SK-N-SH (cell line): Measurements from ENCODE around the gene GAST. TPM values are rescaled to one million over a fixed set of nuclear protein-coding genes. Genes with fewer than 3 reads are reported as not detected.

Source experiments
- CTCF ChIA-PET: fragments of 300-600, 350-600 bp; formaldehyde crosslinking; extraction: SDS; loops from one replicate; lab custom pipeline; 2021; lab: Yijun Ruan, JAX
- POLR2A ChIA-PET: fragments of 350-600 bp; sonication (Branson Sonifier 250); formaldehyde crosslinking; extraction: SDS; loops from one replicate; lab custom pipeline; 2020; ENCODE audit warnings: antibody characterized with exemption, inconsistent platforms; lab: Yijun Ruan, JAX
- DNase-seq: peaks from one replicate; pipeline ENCODE4 v3.0.0; 2012
- H2AFZ ChIP-seq: fragments of 200-600 bp; sonication (generic); 2 replicates; pipeline ENCODE4 v1.8.1; 2016; ENCODE audit warnings: antibody characterized with exemption, mild to moderate bottlenecking, low read depth
- H3F3A ChIP-seq: fragments of 200-600 bp; sonication (generic); replicated peaks from 2 replicates; pipeline ENCODE3; 2016; ENCODE audit warnings: antibody characterized with exemption, mild to moderate bottlenecking; ENCODE audit not compliant: insufficient read depth
- H3K27ac ChIP-seq, 2 experiments: fragments of 200-500 bp in 1 of 2; fragments of 200-600 bp in 1 of 2; sonication (Bioruptor generic) in 1 of 2; sonication (generic), shearing (Covaris generic) in 1 of 2; 2 replicates each; pipeline versions ENCODE4 v1.5.1 to v1.6.1; 2014 to 2016; ENCODE audit warnings: low read depth in 2 of 2, inconsistent platforms in 1 of 2, low read length in 1 of 2, mild to moderate bottlenecking in 1 of 2, mixed read lengths in 1 of 2
- H3K27me3 ChIP-seq: fragments of 200-600 bp; sonication (generic), shearing (Covaris generic); 2 replicates; pipeline ENCODE4 v1.6.1; 2016; ENCODE audit warnings: mixed run types; ENCODE audit not compliant: insufficient read depth
- H3K36me3 ChIP-seq, 2 experiments: fragments of 200-500 bp in 1 of 2; fragments of 200-600 bp in 1 of 2; sonication (Bioruptor generic) in 1 of 2; sonication (generic) in 1 of 2; replicated peaks in 1 of 2; 2 replicates each; pipeline versions ENCODE3 to v1.5.1; 2014 to 2016; ENCODE audit warnings: low read length in 1 of 2, mild to moderate bottlenecking in 1 of 2; ENCODE audit not compliant: insufficient read depth in 2 of 2, control insufficient read depth in 1 of 2
- H3K4me1 ChIP-seq, 2 experiments: fragments of 200-500 bp in 1 of 2; fragments of 200-600 bp in 1 of 2; sonication (Bioruptor generic) in 1 of 2; sonication (generic), shearing (Covaris generic) in 1 of 2; 2 replicates each; pipeline versions ENCODE4 v1.5.1 to v1.6.1; 2014 to 2016; ENCODE audit warnings: low read depth in 1 of 2, low read length in 1 of 2, mixed run types in 1 of 2; ENCODE audit not compliant: insufficient read depth in 2 of 2, control insufficient read depth in 1 of 2
- H3K4me2 ChIP-seq: fragments of 200-600 bp; sonication (generic), shearing (Covaris generic); 2 replicates; pipeline ENCODE4 v1.6.1; 2017; ENCODE audit warnings: mixed run types
- H3K4me3 ChIP-seq, 2 experiments: fragments of 200-500 bp in 1 of 2; fragments of 200-600 bp in 1 of 2; sonication (Bioruptor generic) in 1 of 2; sonication (generic), shearing (Covaris generic) in 1 of 2; 2 replicates each; pipeline versions ENCODE4 v1.5.1 to v1.8.1; 2014 to 2016; ENCODE audit warnings: low read depth in 2 of 2, inconsistent platforms in 1 of 2, low read length in 1 of 2, mild to moderate bottlenecking in 1 of 2, mixed read lengths in 1 of 2, moderate library complexity in 1 of 2
- H3K79me2 ChIP-seq: fragments of 200-600 bp; sonication (generic); 2 replicates; pipeline ENCODE4 v1.8.1; 2017; ENCODE audit warnings: mild to moderate bottlenecking; ENCODE audit not compliant: insufficient read depth
- H3K9ac ChIP-seq: fragments of 200-600 bp; sonication (generic); 2 replicates; pipeline ENCODE4 v1.6.1; 2017; ENCODE audit warnings: mixed run types
- H3K9me2 ChIP-seq: fragments of 200-600 bp; sonication (generic); 2 replicates; pipeline ENCODE4 v1.6.1; 2017; ENCODE audit warnings: mixed run types
- H3K9me3 ChIP-seq: fragments of 200-600 bp; sonication (generic); 2 replicates; pipeline ENCODE4 v1.6.1; 2017; ENCODE audit warnings: mixed run types, mild to moderate bottlenecking, moderate library complexity
- H4K20me1 ChIP-seq: fragments of 200-600 bp; sonication (generic); 2 replicates; pipeline ENCODE4 v1.6.1; 2017; ENCODE audit warnings: mild to moderate bottlenecking, mixed run types; ENCODE audit not compliant: insufficient read depth
- EP300 ChIP-seq, 2 experiments: IDR thresholded peaks; 2 replicates each; pipeline versions ENCODE4 v1.4.0 to v1.6.1; 2012; ENCODE audit warnings: borderline replicate concordance in 1 of 2, low read depth in 1 of 2, low read length in 1 of 2
- FOSL2 ChIP-seq: IDR thresholded peaks from 2 replicates; pipeline ENCODE4 v1.4.0; 2012; ENCODE audit warnings: low read depth, mild to moderate bottlenecking, moderate library complexity, borderline replicate concordance
- FOXJ3 ChIP-seq: sonication (generic); formaldehyde crosslinking; IDR thresholded peaks from 2 replicates; pipeline ENCODE4 v1.5.1; 2020; ENCODE audit warnings: mild to moderate bottlenecking, missing genetic modification reagents
- GATA2 ChIP-seq: sonication (generic); formaldehyde crosslinking; IDR thresholded peaks from 2 replicates; pipeline ENCODE4 v1.5.0; 2020; ENCODE audit warnings: mild to moderate bottlenecking, missing genetic modification reagents
- MEF2A ChIP-seq: IDR thresholded peaks from 2 replicates; pipeline ENCODE4 v1.4.0; 2012; ENCODE audit warnings: low read depth, borderline replicate concordance
- RFX5 ChIP-seq: IDR thresholded peaks from 2 replicates; pipeline ENCODE4 v1.6.1; 2012; ENCODE audit warnings: mild to moderate bottlenecking, improper control_type of control experiment, low read length
- TAF1 ChIP-seq: IDR thresholded peaks from 2 replicates; pipeline ENCODE4 v1.6.1; 2012; ENCODE audit warnings: low read depth, mild to moderate bottlenecking, low read length, moderate library complexity, borderline replicate concordance
- TCF12 ChIP-seq: IDR thresholded peaks from 2 replicates; pipeline ENCODE4 v1.4.0; 2012
- TEAD4 ChIP-seq: IDR thresholded peaks from 2 replicates; pipeline ENCODE4 v1.4.0; 2012; ENCODE audit warnings: mild to moderate bottlenecking, borderline replicate concordance; ENCODE audit not compliant: insufficient read depth
- YY1 ChIP-seq: IDR thresholded peaks from 2 replicates; pipeline ENCODE4 v1.4.0; 2012; ENCODE audit warnings: low read depth, mild to moderate bottlenecking
- whole genome bisulfite sequencing: methylation state at CpG from one replicate; pipeline ENCODE4 v1.1.6; 2017; ENCODE audit warnings: low lambda C conversion rate; 5-methylcytosine and 5-hydroxymethylcytosine counted together
- polyA plus RNA-seq, 3 experiments: library from polyadenylated mRNA; depleted of rRNA; stranded (reverse); fragments of >200 nt; gene quantifications; 2 replicates each; pipeline ENCODE4 v1.2.3, GENCODE V29; 2012
- TF ChIP-seq, protein P1 (sequence below): IDR thresholded peaks from 2 replicates; pipeline ENCODE4 v1.4.0; 2012; ENCODE audit warnings: low read depth, borderline replicate concordance
- TF ChIP-seq, protein P2 (sequence below): IDR thresholded peaks from 2 replicates; pipeline ENCODE4; 2012
- TF ChIP-seq, protein P3 (sequence below): IDR thresholded peaks from 2 replicates; pipeline ENCODE4 v1.4.0; 2012; ENCODE audit warnings: low read depth, borderline replicate concordance
- TF ChIP-seq, protein P4 (sequence below): IDR thresholded peaks from 2 replicates; pipeline ENCODE4 v1.6.1; 2012; ENCODE audit warnings: mild to moderate bottlenecking, low read depth, low read length, moderate library complexity

Gene GAST
- polyA plus RNA-seq, 1 of the 3 experiments (the other 2 are of a cell fraction) = not detected

DNA sequence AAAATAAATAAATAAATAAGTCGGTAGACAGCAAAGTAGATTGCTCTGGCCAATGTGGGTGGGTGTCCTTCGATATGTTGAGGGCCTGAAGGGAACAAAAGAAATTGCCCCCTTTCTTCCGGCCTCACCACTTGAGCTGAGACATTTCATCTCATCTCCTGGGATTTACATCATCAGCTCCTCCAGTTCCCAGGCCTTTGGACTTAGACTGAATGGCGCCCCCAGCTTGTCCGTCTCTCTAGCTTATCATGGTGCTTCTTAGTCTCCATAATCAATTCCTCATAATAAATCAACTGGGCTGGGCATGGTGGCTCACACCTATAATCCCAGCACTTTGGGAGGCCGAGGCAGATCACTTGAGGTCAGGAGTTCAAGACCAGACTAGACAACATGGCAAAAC lies 36.1 kb downstream of the GAST start:
- Histone ChIP-seq H3K9me3 (no peaks in the 10 kb centered on the region), H3K4me2 (no peak overlapping the region), H2AFZ (no peak overlapping the region), H3K36me3 (no peaks in the 10 kb centered on the region), H3K9ac (no peak overlapping the region), H3K79me2 (no peaks in the 10 kb centered on the region), H3K27me3 (no peaks in the 10 kb centered on the region; the same call in 1 of the 2 replicates), H3F3A (no peaks in the 10 kb centered on the region), H3K27ac (no peak overlapping the region), H3K9me2 (no peaks in the 10 kb centered on the region), H3K4me1 (no peaks in the 10 kb centered on the region), H3K4me3 (no peak overlapping the region), H4K20me1 (no peaks in the 10 kb centered on the region)
- CTCF ChIA-PET = interaction anchor here (24.8 kb wide), 1 partner anchor 55 kb away, joined by 405 read pairs; the partner anchor contains the start of genes FKBP10 and P3H4
- 88% methylated on average over 6 of the region's 6 CpGs for WGBS
- no peak for DNase-seq
- TF ChIP-seq, protein P1, sequence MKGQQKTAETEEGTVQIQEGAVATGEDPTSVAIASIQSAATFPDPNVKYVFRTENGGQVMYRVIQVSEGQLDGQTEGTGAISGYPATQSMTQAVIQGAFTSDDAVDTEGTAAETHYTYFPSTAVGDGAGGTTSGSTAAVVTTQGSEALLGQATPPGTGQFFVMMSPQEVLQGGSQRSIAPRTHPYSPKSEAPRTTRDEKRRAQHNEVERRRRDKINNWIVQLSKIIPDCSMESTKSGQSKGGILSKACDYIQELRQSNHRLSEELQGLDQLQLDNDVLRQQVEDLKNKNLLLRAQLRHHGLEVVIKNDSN = no peak
- TF ChIP-seq EP300 (IDR thresholded peaks at IDR 0.05; ENCODE audit: borderline replicate concordance in 1 of 2, low read depth in 1 of 2, low read length in 1 of 2) = no peak
- TF ChIP-seq YY1 = no peak
- no peak for TF ChIP-seq GATA2
- no peak for TF ChIP-seq RFX5
- POLR2A ChIA-PET = interaction anchor here (0.5 to 0.6 kb wide), 2 partner anchors 269 to 1627 kb away, joined by 3 read pairs; partner anchors contain the start of gene DNAJC7

DNA sequence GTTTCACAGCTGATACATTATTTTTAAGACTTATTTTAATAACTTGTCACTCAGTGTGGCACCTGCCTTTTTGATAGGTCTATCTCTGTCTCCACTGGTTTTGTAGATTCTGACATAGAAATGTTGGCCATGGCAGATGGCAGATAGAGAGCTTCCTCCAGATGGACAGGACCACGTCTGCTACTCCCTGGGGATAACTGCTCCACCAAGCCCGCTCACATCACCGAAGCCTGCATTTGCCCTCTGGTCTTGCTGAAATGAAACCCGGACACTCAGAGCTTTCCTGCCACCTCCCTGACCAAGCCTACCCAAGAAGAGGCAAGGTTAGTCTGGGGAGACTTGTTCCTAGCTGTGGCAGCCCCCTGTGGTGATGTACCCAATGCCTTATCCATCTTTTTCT lies 38.7 kb downstream of the GAST start:
- Histone ChIP-seq H3K4me3 (no peak overlapping the region), H3K9me2 (no peaks in the 10 kb centered on the region), H3K27me3 (no peaks in the 10 kb centered on the region), H3K4me2 (no peak overlapping the region), H3K36me3 (no peaks in the 10 kb centered on the region), H3K4me1 (no peaks in the 10 kb centered on the region; a peak in 1 of 4 replicates), H3K9me3 (no peaks in the 10 kb centered on the region), H3K27ac (no peak overlapping the region), H3K9ac (no peak overlapping the region), H2AFZ (no peak overlapping the region)
- POLR2A ChIA-PET = interaction anchor here (1.5 kb wide), 1 partner anchor 36 kb away, joined by 4 read pairs; the partner anchor contains the start of gene JUP
- CTCF ChIA-PET = interaction anchor here (1.7 to 5.3 kb wide), 4 partner anchors 13 to 60 kb away, joined by 5 to 24 read pairs (median 22); partner anchors contain the start of genes JUP and P3H4
- no peak for DNase-seq
- TF ChIP-seq, protein P2, sequence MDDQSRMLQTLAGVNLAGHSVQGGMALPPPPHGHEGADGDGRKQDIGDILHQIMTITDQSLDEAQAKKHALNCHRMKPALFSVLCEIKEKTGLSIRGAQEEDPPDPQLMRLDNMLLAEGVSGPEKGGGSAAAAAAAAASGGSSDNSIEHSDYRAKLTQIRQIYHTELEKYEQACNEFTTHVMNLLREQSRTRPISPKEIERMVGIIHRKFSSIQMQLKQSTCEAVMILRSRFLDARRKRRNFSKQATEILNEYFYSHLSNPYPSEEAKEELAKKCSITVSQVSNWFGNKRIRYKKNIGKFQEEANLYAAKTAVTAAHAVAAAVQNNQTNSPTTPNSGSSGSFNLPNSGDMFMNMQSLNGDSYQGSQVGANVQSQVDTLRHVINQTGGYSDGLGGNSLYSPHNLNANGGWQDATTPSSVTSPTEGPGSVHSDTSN = no peak
- TF ChIP-seq TAF1 (no peak), TEAD4 (no peak), MEF2A (no peak), TCF12 (no peak), FOSL2 (no peak), FOXJ3 (CRISPR knock-in tag) (no peak)
- TF ChIP-seq, protein P3, sequence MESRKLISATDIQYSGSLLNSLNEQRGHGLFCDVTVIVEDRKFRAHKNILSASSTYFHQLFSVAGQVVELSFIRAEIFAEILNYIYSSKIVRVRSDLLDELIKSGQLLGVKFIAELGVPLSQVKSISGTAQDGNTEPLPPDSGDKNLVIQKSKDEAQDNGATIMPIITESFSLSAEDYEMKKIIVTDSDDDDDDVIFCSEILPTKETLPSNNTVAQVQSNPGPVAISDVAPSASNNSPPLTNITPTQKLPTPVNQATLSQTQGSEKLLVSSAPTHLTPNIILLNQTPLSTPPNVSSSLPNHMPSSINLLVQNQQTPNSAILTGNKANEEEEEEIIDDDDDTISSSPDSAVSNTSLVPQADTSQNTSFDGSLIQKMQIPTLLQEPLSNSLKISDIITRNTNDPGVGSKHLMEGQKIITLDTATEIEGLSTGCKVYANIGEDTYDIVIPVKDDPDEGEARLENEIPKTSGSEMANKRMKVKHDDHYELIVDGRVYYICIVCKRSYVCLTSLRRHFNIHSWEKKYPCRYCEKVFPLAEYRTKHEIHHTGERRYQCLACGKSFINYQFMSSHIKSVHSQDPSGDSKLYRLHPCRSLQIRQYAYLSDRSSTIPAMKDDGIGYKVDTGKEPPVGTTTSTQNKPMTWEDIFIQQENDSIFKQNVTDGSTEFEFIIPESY = no peak
- TF ChIP-seq, protein P4, sequence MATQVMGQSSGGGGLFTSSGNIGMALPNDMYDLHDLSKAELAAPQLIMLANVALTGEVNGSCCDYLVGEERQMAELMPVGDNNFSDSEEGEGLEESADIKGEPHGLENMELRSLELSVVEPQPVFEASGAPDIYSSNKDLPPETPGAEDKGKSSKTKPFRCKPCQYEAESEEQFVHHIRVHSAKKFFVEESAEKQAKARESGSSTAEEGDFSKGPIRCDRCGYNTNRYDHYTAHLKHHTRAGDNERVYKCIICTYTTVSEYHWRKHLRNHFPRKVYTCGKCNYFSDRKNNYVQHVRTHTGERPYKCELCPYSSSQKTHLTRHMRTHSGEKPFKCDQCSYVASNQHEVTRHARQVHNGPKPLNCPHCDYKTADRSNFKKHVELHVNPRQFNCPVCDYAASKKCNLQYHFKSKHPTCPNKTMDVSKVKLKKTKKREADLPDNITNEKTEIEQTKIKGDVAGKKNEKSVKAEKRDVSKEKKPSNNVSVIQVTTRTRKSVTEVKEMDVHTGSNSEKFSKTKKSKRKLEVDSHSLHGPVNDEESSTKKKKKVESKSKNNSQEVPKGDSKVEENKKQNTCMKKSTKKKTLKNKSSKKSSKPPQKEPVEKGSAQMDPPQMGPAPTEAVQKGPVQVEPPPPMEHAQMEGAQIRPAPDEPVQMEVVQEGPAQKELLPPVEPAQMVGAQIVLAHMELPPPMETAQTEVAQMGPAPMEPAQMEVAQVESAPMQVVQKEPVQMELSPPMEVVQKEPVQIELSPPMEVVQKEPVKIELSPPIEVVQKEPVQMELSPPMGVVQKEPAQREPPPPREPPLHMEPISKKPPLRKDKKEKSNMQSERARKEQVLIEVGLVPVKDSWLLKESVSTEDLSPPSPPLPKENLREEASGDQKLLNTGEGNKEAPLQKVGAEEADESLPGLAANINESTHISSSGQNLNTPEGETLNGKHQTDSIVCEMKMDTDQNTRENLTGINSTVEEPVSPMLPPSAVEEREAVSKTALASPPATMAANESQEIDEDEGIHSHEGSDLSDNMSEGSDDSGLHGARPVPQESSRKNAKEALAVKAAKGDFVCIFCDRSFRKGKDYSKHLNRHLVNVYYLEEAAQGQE = no peak
- TF ChIP-seq, protein P1 = no peak
- TF ChIP-seq, all 33 proteins: peak for 0
- Histone ChIP-seq H3K79me2 (no peaks in the 10 kb centered on the region), H3F3A (no peaks in the 10 kb centered on the region), H4K20me1 (no peaks in the 10 kb centered on the region)
- WGBS = 74% methylated on average over 4 of the region's 4 CpGs
